Heart left ventricle (tissue), 13 donors: Measurements from ENCODE around the gene SPRR1B.

Source experiments
- CTCF ChIP-seq, 12 donors: fragments of 200-600 bp; sonication (generic) in 4 of 12; IDR thresholded peaks; one replicate each; pipeline versions ENCODE4 v1.5.0 to v1.8.0; 2018 to 2022; ENCODE audit warnings: antibody characterized with exemption in 12 of 12, mild to moderate bottlenecking in 5 of 12
- POLR2A ChIP-seq, 2 donors: fragments of 450-650 bp; IDR thresholded peaks; one replicate each; pipeline ENCODE4 v1.6.1; 2017; ENCODE audit warnings: antibody characterized with exemption in 2 of 2, mild to moderate bottlenecking in 2 of 2, moderate library complexity in 2 of 2
- donor health status: ischemic (EF 13 %, LVEDD 7.1; RV severe dilation, severe dysfunction).
- donor health status: DM: no; HTN: yes; CAD: no.
- donor health status: DM: no; HTN: no; CAD: no.
- donor health status: ischemic (EF 25% LVEDD 6.9; RV normal size, moderate dysfunction).
- donor health status: ischemic (EF 25% LVEDD 5.7; RV mildly dilated, moderate dysfunction).
- donor health status: ischemic (EF 35%, LVEDD 5.7; RV mildly dilated, moderate dysfunction).
- donor health status: nonischemic (EF 11% LVEDD 7.7; RV severe dilation, severe dysfunction).
- donor health status: DM: yes; HTN: yes; CAD: no.
- donor health status: PGD.
- donor health status: ischemic (EF 29% LVEDD 5.4; RV normal size, mild dysfunction).
- donor health status: nonischemic (EF 23%, LVEDD 6.1; RV moderate dilation, normal function).

DNA sequence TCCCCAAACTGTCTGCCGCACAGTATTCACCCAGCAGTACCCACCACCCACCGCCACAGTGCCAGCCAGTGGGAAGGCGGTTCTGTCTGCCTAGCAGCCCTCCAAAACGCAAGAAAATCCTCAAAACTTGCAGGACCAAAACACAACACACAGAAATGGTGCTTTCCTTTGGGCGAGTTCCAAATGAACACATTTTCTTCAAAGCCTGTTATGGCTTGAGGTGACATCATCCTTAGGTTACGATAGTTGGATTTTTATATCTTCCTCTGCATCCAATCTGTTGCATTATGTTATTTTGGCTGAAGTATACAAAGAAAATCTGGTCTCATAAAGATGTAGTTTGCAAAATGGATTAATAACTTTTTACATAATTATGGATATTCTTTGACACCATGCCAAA lies 37.8 kb upstream of the SPRR1B start:
- TF ChIP-seq POLR2A (IDR thresholded peaks at IDR 0.05) (no peak), CTCF (IDR thresholded peaks at IDR 0.05) (no peak)
